H1 (cell line): ENCODE results near the gene LILRB4. TPM values are rescaled to one million over a fixed set of nuclear protein-coding genes. Genes with fewer than 3 reads are reported as not detected.
"Not testable (repeated sequence)": the region's sequence is repeated elsewhere in the genome, so short reads cannot be mapped to it uniquely, and the experiment has no call there.

Experiments used
- CTCF ChIA-PET: fragments of 300-600 bp; sonication (Branson Sonifier 250); formaldehyde crosslinking; loops from one replicate; lab custom pipeline; 2021; ENCODE audit not compliant: partially characterized antibody; lab: Charles Lee
- POLR2A ChIA-PET: fragments of 300-600 bp; sonication (Branson Sonifier 250); formaldehyde crosslinking; loops from one replicate; lab custom pipeline; 2021; ENCODE audit warnings: inconsistent platforms; ENCODE audit not compliant: partially characterized antibody; lab: Charles Lee
- DNase-seq, 2 experiments: peaks; one replicate each; pipeline versions ENCODE4 v3.0.0 to v3.0.0-alpha.2; 2010 to 2022; ENCODE audit warnings: low spot score in 2 of 2, low read depth in 1 of 2, mixed read lengths in 1 of 2
- FAIRE-seq: peaks from 2 replicates; lab custom pipeline; 2011; peaks lifted over from hg19 to GRCh38; lab: Jason Lieb, UNC
- H2AFZ ChIP-seq: 2 replicates; pipeline ENCODE4 v1.8.1; 2012; ENCODE audit warnings: low read length, inconsistent platforms
- H2AK5ac ChIP-seq: 2 replicates; pipeline ENCODE4 v1.6.1; 2013; ENCODE audit warnings: low read depth, low read length
- H2BK120ac ChIP-seq: replicated peaks from 2 replicates; pipeline ENCODE3; 2013; ENCODE audit warnings: low read depth, low read length, inconsistent platforms
- H2BK12ac ChIP-seq: 2 replicates; pipeline ENCODE4 v1.6.1; 2013; ENCODE audit warnings: low read depth, low read length
- H2BK15ac ChIP-seq: 2 replicates; pipeline ENCODE4 v1.6.1; 2013; ENCODE audit warnings: low read length
- H2BK20ac ChIP-seq: 2 replicates; pipeline ENCODE4 v1.6.1; 2013; ENCODE audit warnings: low read length
- H2BK5ac ChIP-seq: 2 replicates; pipeline ENCODE4 v1.6.1; 2013; ENCODE audit warnings: low read depth, low read length
- H3K14ac ChIP-seq: 2 replicates; pipeline ENCODE4 v1.6.1; 2013; ENCODE audit warnings: inconsistent platforms; ENCODE audit not compliant: insufficient read length
- H3K18ac ChIP-seq: 2 replicates; pipeline ENCODE4 v1.6.1; 2013; ENCODE audit warnings: low read length; ENCODE audit errors: extremely low read depth
- H3K23ac ChIP-seq: 2 replicates; pipeline ENCODE4 v1.6.1; 2013; ENCODE audit warnings: inconsistent platforms; ENCODE audit not compliant: insufficient read length
- H3K23me2 ChIP-seq: 2 replicates; pipeline ENCODE4 v1.6.1; 2013; ENCODE audit warnings: low read depth, low read length
- H3K27ac ChIP-seq: 2 replicates; pipeline ENCODE4 v1.6.1; 2011; ENCODE audit warnings: low read depth, low read length, inconsistent platforms
- H3K27me3 ChIP-seq, 4 experiments: replicated peaks in 1 of 4; 1 replicate in 1 of 4; 2 replicates in 3 of 4; pipeline versions ENCODE4 v1.6.1 to v1.8.1; 2011 to 2013; ENCODE audit warnings: low read length in 3 of 4, mild to moderate bottlenecking in 3 of 4, inconsistent platforms in 2 of 4, mixed read lengths in 2 of 4, moderate library complexity in 1 of 4; ENCODE audit not compliant: control insufficient read depth in 3 of 4, insufficient read depth in 3 of 4; ENCODE audit errors: extremely low read depth in 1 of 4
- H3K36me3 ChIP-seq, 4 experiments: 2 replicates each; pipeline versions ENCODE4 v1.6.1 to v1.8.1; 2011 to 2013; ENCODE audit warnings: mild to moderate bottlenecking in 4 of 4, low read length in 3 of 4, moderate library complexity in 2 of 4, control low read depth in 1 of 4, inconsistent platforms in 1 of 4; ENCODE audit not compliant: insufficient read depth in 4 of 4, control insufficient read depth in 2 of 4
- H3K4ac ChIP-seq: replicated peaks from 2 replicates; pipeline ENCODE3; 2013; ENCODE audit warnings: low read length, low read depth, mixed read lengths, inconsistent platforms; ENCODE audit not compliant: insufficient read length
- H3K4me1 ChIP-seq, 4 experiments: replicated peaks in 1 of 4; 1 replicate in 1 of 4; 2 replicates in 3 of 4; pipeline versions ENCODE4 v1.6.1 to v1.8.1; 2011 to 2013; ENCODE audit warnings: low read length in 3 of 4, inconsistent platforms in 2 of 4, mixed read lengths in 1 of 4; ENCODE audit not compliant: insufficient read depth in 4 of 4, control insufficient read depth in 3 of 4
- H3K4me2 ChIP-seq, 2 experiments: 2 replicates each; pipeline versions ENCODE4 v1.6.1 to v1.8.1; 2011 to 2013; ENCODE audit warnings: low read depth in 2 of 2, low read length in 2 of 2, control low read depth in 1 of 2, inconsistent platforms in 1 of 2, mild to moderate bottlenecking in 1 of 2; ENCODE audit not compliant: insufficient read depth in 1 of 2
- H3K4me3 ChIP-seq, 4 experiments: fragments of 200-600, 300-600 bp in 1 of 4; sonication (generic), shearing (Covaris generic), sonication (Bioruptor Twin) in 1 of 4; 2 replicates each; pipeline versions ENCODE4 v1.5.1 to v1.8.1; 2011 to 2016; ENCODE audit warnings: low read length in 4 of 4, low read depth in 3 of 4, control low read depth in 2 of 4, inconsistent platforms in 2 of 4, mild to moderate bottlenecking in 2 of 4, mixed read lengths in 1 of 4, moderate library complexity in 1 of 4; ENCODE audit not compliant: insufficient read depth in 2 of 4; ENCODE audit errors: extremely low read depth in 1 of 4
- H3K56ac ChIP-seq: replicated peaks from 2 replicates; pipeline ENCODE3; 2013; ENCODE audit warnings: low read depth, mild to moderate bottlenecking, mixed read lengths, low read length, inconsistent platforms; ENCODE audit not compliant: insufficient read length
- H3K79me1 ChIP-seq: 2 replicates; pipeline ENCODE4 v1.6.1; 2013; ENCODE audit warnings: low read depth, low read length, control low read depth
- H3K79me2 ChIP-seq, 2 experiments: 2 replicates each; pipeline versions ENCODE4 v1.6.1 to v1.8.1; 2012 to 2013; ENCODE audit warnings: low read length in 2 of 2, mild to moderate bottlenecking in 2 of 2, inconsistent platforms in 1 of 2; ENCODE audit not compliant: insufficient read depth in 2 of 2, control insufficient read depth in 1 of 2
- H3K9ac ChIP-seq, 4 experiments: replicated peaks in 1 of 4; 1 replicate in 1 of 4; 2 replicates in 3 of 4; pipeline versions ENCODE4 v1.6.1 to v1.8.1; 2011 to 2013; ENCODE audit warnings: low read depth in 3 of 4, low read length in 3 of 4, control low read depth in 2 of 4, mild to moderate bottlenecking in 2 of 4, moderate library complexity in 2 of 4, inconsistent platforms in 1 of 4; ENCODE audit errors: extremely low read depth in 1 of 4
- H3K9me3 ChIP-seq, 2 experiments: 2 replicates each; pipeline versions ENCODE4 v1.6.1 to v1.8.1; 2012 to 2013; ENCODE audit warnings: mild to moderate bottlenecking in 2 of 2, moderate library complexity in 2 of 2, control low read depth in 1 of 2, inconsistent platforms in 1 of 2, low read depth in 1 of 2, low read length in 1 of 2, mixed read lengths in 1 of 2; ENCODE audit not compliant: insufficient read depth in 2 of 2
- H4K20me1 ChIP-seq, 2 experiments: replicated peaks in 1 of 2; 2 replicates each; pipeline versions ENCODE3 to v1.8.1; 2011 to 2013; ENCODE audit warnings: inconsistent platforms in 2 of 2, low read length in 2 of 2, mild to moderate bottlenecking in 1 of 2; ENCODE audit not compliant: insufficient read depth in 2 of 2, control insufficient read depth in 1 of 2
- H4K5ac ChIP-seq: 2 replicates; pipeline ENCODE4 v1.6.1; 2013; ENCODE audit warnings: low read length, low read depth, mixed read lengths, inconsistent platforms; ENCODE audit not compliant: insufficient read length
- H4K8ac ChIP-seq: 2 replicates; pipeline ENCODE4 v1.8.0; 2013; ENCODE audit warnings: mild to moderate bottlenecking, moderate library complexity, low read length, inconsistent platforms; ENCODE audit not compliant: insufficient read depth; ENCODE audit errors: extremely low read depth
- H4K91ac ChIP-seq: replicated peaks from 2 replicates; pipeline ENCODE3; 2013; ENCODE audit warnings: low read length, mixed read lengths, inconsistent platforms; ENCODE audit not compliant: insufficient read length
- WGBS, 2 experiments: shearing (Covaris generic) in 1 of 2; methylation state at CpG; one replicate each; pipeline versions ENCODE4 v1.1.6 to v1.1.7; 2013 to 2015; ENCODE audit warnings: low lambda C conversion rate in 2 of 2, mixed read lengths in 2 of 2, inconsistent platforms in 1 of 2, low coverage in 1 of 2, missing lambda C conversion rate in 1 of 2; ENCODE audit not compliant: insufficient replicate concordance in 2 of 2, insufficient coverage in 1 of 2, insufficient read length in 1 of 2; ENCODE audit errors: extremely low coverage in 1 of 2, missing lambda C conversion rate in 1 of 2; 5-methylcytosine and 5-hydroxymethylcytosine counted together
- polyA plus RNA-seq, 7 experiments: library from polyadenylated mRNA; depleted of rRNA in 3 of 7; stranded (reverse) in 5 of 7; unstranded in 2 of 7; fragments of >200 nt in 5 of 7; fragments of 200-250 nt in 2 of 7; gene quantifications; 1 replicate in 5 of 7; 2 replicates in 1 of 7; 4 replicates in 1 of 7; pipeline versions ENCODE4 v1.2.1 to v1.2.3, GENCODE V29; 2011 to 2013; ENCODE audit warnings: missing spikeins in 2 of 7, mixed read lengths in 2 of 7
- total RNA-seq: library from RNA; stranded (reverse); fragmentation: NEBNext Ultra II Directional; extraction: Animal tissue kit (Norgen Biotek cat#: 25700); gene quantifications from 2 replicates; pipeline ENCODE4 v1.2.1, GENCODE V29; 2021

LILRB4 gene
- total and polyA plus RNA-seq, 2 of the 8 experiments (the other 6 are each of a cell fraction or from before 2014, with no cell fraction given) = not detected

- H2BK12ac ChIP-seq, H2BK120ac ChIP-seq, H3K27ac ChIP-seq, H3K79me1 ChIP-seq, H3K4ac ChIP-seq, H3K4me1 ChIP-seq, POLR2A ChIA-PET, H2BK20ac ChIP-seq, H4K8ac ChIP-seq, H3K56ac ChIP-seq, CTCF ChIA-PET, H3K23ac ChIP-seq, H4K91ac ChIP-seq, H2AFZ ChIP-seq, H3K4me3 ChIP-seq, H3K9ac ChIP-seq, H2BK15ac ChIP-seq, H4K20me1 ChIP-seq, H2BK5ac ChIP-seq, FAIRE-seq, H3K27me3 ChIP-seq, H3K14ac ChIP-seq, H3K36me3 ChIP-seq, H3K18ac ChIP-seq, DNase-seq, H3K4me2 ChIP-seq, H4K5ac ChIP-seq, H3K23me2 ChIP-seq, H3K79me2 ChIP-seq, H2AK5ac ChIP-seq: not testable (repeated sequence)
- 68% methylated on average over 9 of the region's 9 CpGs; no CpG with 5 or more reads in 1 of the 2 experiments for WGBS, 2 experiments
- H3K9me3 ChIP-seq = peaks cover 55 to 94% of the 10 kb centered on the region in 2 experiments
Observed at GRCh38 chr19:54630262-54630661, 32.5 kb upstream of the LILRB4 start, which contains the start of gene LILRB1. Gene LILRB1 (plus strand): TSS chr19:54630484. CDS start chr19:54631074, 590 bp downstream.
